Body of pancreas (tissue), 4 donors: ENCODE results near the gene TNFRSF18.

Source experiments
- POLR2A ChIP-seq, 3 donors: fragments of 450-650 bp; IDR thresholded peaks; one replicate each; pipeline ENCODE4 v1.6.1; 2016; ENCODE audit warnings: antibody characterized with exemption in 3 of 3, mild to moderate bottlenecking in 2 of 3
- TF ChIP-seq, protein P1 (sequence below), 7 experiments: fragments of 450-650 bp in 4 of 7; fragments of 200-600 bp in 3 of 7; sonication (generic) in 3 of 7; IDR thresholded peaks; one replicate each; pipeline ENCODE4 v1.5.1; 2016 to 2019; ENCODE audit warnings: antibody characterized with exemption in 7 of 7

DNA sequence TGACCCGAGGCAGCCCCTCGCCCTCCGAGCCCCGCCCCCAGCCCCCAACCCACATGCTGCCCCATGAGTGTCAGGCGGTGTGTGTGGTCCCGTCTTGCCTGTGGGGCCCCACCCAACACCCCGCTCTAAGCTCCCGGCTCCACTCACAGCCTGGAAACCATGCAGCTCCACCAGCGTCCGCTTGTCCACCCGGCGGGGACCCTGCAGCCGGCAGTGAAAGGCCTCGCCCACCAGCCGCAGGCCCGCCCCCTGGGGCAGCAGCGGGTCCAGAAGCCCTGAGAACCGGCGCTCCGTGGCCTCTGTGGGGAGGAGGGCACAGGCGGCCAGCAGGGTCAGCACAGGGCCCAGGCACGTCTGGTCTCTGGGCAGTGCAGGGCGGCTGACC, 37.4 kb upstream of the TNFRSF18 start:
- TF ChIP-seq, protein P1, sequence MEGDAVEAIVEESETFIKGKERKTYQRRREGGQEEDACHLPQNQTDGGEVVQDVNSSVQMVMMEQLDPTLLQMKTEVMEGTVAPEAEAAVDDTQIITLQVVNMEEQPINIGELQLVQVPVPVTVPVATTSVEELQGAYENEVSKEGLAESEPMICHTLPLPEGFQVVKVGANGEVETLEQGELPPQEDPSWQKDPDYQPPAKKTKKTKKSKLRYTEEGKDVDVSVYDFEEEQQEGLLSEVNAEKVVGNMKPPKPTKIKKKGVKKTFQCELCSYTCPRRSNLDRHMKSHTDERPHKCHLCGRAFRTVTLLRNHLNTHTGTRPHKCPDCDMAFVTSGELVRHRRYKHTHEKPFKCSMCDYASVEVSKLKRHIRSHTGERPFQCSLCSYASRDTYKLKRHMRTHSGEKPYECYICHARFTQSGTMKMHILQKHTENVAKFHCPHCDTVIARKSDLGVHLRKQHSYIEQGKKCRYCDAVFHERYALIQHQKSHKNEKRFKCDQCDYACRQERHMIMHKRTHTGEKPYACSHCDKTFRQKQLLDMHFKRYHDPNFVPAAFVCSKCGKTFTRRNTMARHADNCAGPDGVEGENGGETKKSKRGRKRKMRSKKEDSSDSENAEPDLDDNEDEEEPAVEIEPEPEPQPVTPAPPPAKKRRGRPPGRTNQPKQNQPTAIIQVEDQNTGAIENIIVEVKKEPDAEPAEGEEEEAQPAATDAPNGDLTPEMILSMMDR (IDR thresholded peaks at IDR 0.05): no peak
- no peak for TF ChIP-seq POLR2A (IDR thresholded peaks at IDR 0.05)
